Thyroid gland (tissue), 4 donors: ENCODE results near the gene CTNNA2.

Experiments used
- CTCF ChIP-seq, 6 experiments: fragments of 200-600 bp in 3 of 6; fragments of 450-650 bp in 3 of 6; sonication (generic) in 3 of 6; IDR thresholded peaks; one replicate each; pipeline ENCODE4 v1.5.1; 2016 to 2019; ENCODE audit warnings: antibody characterized with exemption in 6 of 6, mild to moderate bottlenecking in 2 of 6, inconsistent platforms in 1 of 6, moderate library complexity in 1 of 6
- POLR2A ChIP-seq, 2 donors: fragments of 450-650 bp; IDR thresholded peaks; one replicate each; pipeline ENCODE4 v1.6.1; 2017; ENCODE audit warnings: antibody characterized with exemption in 2 of 2, mild to moderate bottlenecking in 2 of 2, moderate library complexity in 1 of 2

- TF ChIP-seq CTCF (IDR thresholded peaks at IDR 0.05) (no peak), POLR2A (IDR thresholded peaks at IDR 0.05) (no peak)
Measured at GRCh38 chr2:79711098-79711497, 198.2 kb downstream of the CTNNA2 start.
